Adrenal gland (tissue), 5 donors: ENCODE data around the gene MTF2.

Experiments used
- CTCF ChIP-seq, 6 experiments: fragments of 450-650 bp in 4 of 6; fragments of 200-600 bp in 2 of 6; sonication (generic) in 1 of 6; IDR thresholded peaks; 1 replicate in 5 of 6; 2 replicates in 1 of 6; pipeline versions ENCODE4 v1.5.1 to v1.8.0; 2016 to 2021; ENCODE audit warnings: antibody characterized with exemption in 6 of 6, mild to moderate bottlenecking in 2 of 6, moderate library complexity in 1 of 6
- POLR2A ChIP-seq, 2 donors: fragments of 450-650 bp; IDR thresholded peaks; one replicate each; pipeline ENCODE4 v1.6.1; 2017; ENCODE audit warnings: antibody characterized with exemption in 2 of 2, mild to moderate bottlenecking in 2 of 2, moderate library complexity in 1 of 2
- donor health status: DM: no; HTN: no; CAD: no.

GRCh38 chr1:93148001-93148400 lies 68.9 kb downstream of the MTF2 start:
- TF ChIP-seq CTCF (IDR thresholded peaks at IDR 0.05) = no peak
- TF ChIP-seq POLR2A (IDR thresholded peaks at IDR 0.05) = no peak
